COR-L47 (cell line): ENCODE data around the gene MVD.

Experiments
- DNase-seq: peaks from one replicate; lab custom pipeline; 2025; lab: John Stamatoyannopoulos, UW

The MVD gene

GRCh38 chr16:88640039-88640495 lies 22.8 kb downstream of the MVD start:
- DNase-seq: no peak

- DNase-seq: no peak
Measured at GRCh38 chr16:88639231-88640038, 23.5 kb downstream of the MVD start.

- peak; percentile 74 for DNase-seq
Measured at GRCh38 chr16:88638323-88639230, 24.3 kb downstream of the MVD start, which contains the start of gene IL17C. Gene IL17C, plus strand, starts transcription at chr16:88638572. Its CDS starts 70 bp downstream, at chr16:88638642.

- DNase-seq: no peak
Measured at GRCh38 chr16:88636488-88637265, 26.2 kb downstream of the MVD start.

GRCh38 chr16:88635671-88636319 lies 27.1 kb downstream of the MVD start:
- no peak for DNase-seq

GRCh38 chr16:88634994-88635670 lies 27.8 kb downstream of the MVD start:
- DNase-seq: no peak

- DNase-seq: no peak
Measured at GRCh38 chr16:88634141-88634993, 28.5 kb downstream of the MVD start.

GRCh38 chr16:88633684-88634140 lies 29.2 kb downstream of the MVD start:
- DNase-seq: no peak

GRCh38 chr16:88632587-88632930 lies 30.3 kb downstream of the MVD start:
- no peak for DNase-seq

GRCh38 chr16:88631920-88632586 lies 30.8 kb downstream of the MVD start:
- DNase-seq: no peak

- DNase-seq: no peak
Measured at GRCh38 chr16:88631384-88631783, 31.5 kb downstream of the MVD start.

GRCh38 chr16:88630941-88631340 lies 31.9 kb downstream of the MVD start:
- no peak for DNase-seq

GRCh38 chr16:88630433-88630832 lies 32.5 kb downstream of the MVD start:
- DNase-seq: no peak

GRCh38 chr16:88629835-88630234 lies 33.1 kb downstream of the MVD start:
- DNase-seq: no peak

GRCh38 chr16:88628512-88628974 lies 34.3 kb downstream of the MVD start:
- DNase-seq: no peak

- DNase-seq: no peak
Measured at GRCh38 chr16:88627531-88628411, 35.1 kb downstream of the MVD start.

GRCh38 chr16:88626646-88627045 lies 36.2 kb downstream of the MVD start:
- DNase-seq: no peak

GRCh38 chr16:88624977-88625576 lies 37.8 kb downstream of the MVD start:
- no peak for DNase-seq
